ENCODE data around the gene MIX23. TPM values are rescaled to one million over a fixed set of nuclear protein-coding genes. Genes with fewer than 3 reads are reported as not detected.
"Not testable (repeated sequence)": the region's sequence is repeated elsewhere in the genome, so short reads cannot be mapped to it uniquely, and the experiment has no call there.

MIX23 gene
- total and polyA plus RNA-seq, 7 donors, result 34.9 to 134 (median 50.3) TPM

GRCh38 chr3:122366379-122366749, 16.7 kb downstream of the MIX23 start:
- H3K9me3 ChIP-seq, result no peaks in the 10 kb centered on the region
- no peaks in the 10 kb centered on the region for H3K4me1 ChIP-seq
- H3K4me3 ChIP-seq, result no peak overlapping the region
- no peaks in the 10 kb centered on the region for H3K27me3 ChIP-seq (ENCODE audit: insufficient read depth in 3 of 3, low read length in 2 of 3)
- no peak for DNase-seq
- peaks cover 9 to 98% of the 10 kb centered on the region in 2 donors for H3K36me3 ChIP-seq (ENCODE audit: insufficient read depth in 1 of 2, low read depth in 1 of 2)
- H3K27ac ChIP-seq, result no peak overlapping the region
- ATAC-seq, result no peak
- TF ChIP-seq CTCF (IDR thresholded peaks at IDR 0.05), result no peak
- 94 to 95% (median 95%) methylated on average over 5 of the region's 5 CpGs for WGBS, 3 donors
- intact Hi-C loops (cut with DNase I), result no loop called here

GRCh38 chr3:122365582-122366378, 17.3 kb downstream of the MIX23 start:
- H3K9me3 ChIP-seq; H3K27me3 ChIP-seq (ENCODE audit: insufficient read depth in 3 of 3, low read length in 2 of 3); intact Hi-C loops (cut with DNase I); H3K4me3 ChIP-seq; ATAC-seq; H3K4me1 ChIP-seq; H3K27ac ChIP-seq; DNase-seq: not testable (repeated sequence)
- WGBS, 3 donors, result 94 to 96% (median 96%) methylated on average over 10 of the region's 10 CpGs
- peaks cover 9 to 98% of the 10 kb centered on the region in 2 donors for H3K36me3 ChIP-seq (ENCODE audit: insufficient read depth in 1 of 2, low read depth in 1 of 2)

- H3K36me3 ChIP-seq (ENCODE audit: insufficient read depth in 1 of 2, low read depth in 1 of 2), result peaks cover 9 to 98% of the 10 kb centered on the region in 2 donors
- H3K27me3 ChIP-seq (ENCODE audit: insufficient read depth in 3 of 3, low read length in 2 of 3), result no peaks in the 10 kb centered on the region
- H3K4me3 ChIP-seq, result no peak overlapping the region
- no peaks in the 10 kb centered on the region for H3K9me3 ChIP-seq
- intact Hi-C loops (cut with DNase I), result no loop called here
- DNase-seq (no peak), ATAC-seq (no peak)
- WGBS, 3 donors, result 85 to 93% (median 87%) methylated on average over 1 of the region's 1 CpG
- H3K4me1 ChIP-seq, result no peaks in the 10 kb centered on the region
- no peak for TF ChIP-seq CTCF (IDR thresholded peaks at IDR 0.05)
- H3K27ac ChIP-seq, result no peak overlapping the region
These were observed 18.0 kb downstream of the MIX23 start for GRCh38 chr3:122365073-122365472.

- H3K4me3 ChIP-seq, result no peak overlapping the region
- intact Hi-C loops (cut with DNase I), result no loop called here
- ATAC-seq (no peak), DNase-seq (no peak)
- peaks cover 9 to 94% of the 10 kb centered on the region in 2 donors for H3K36me3 ChIP-seq (ENCODE audit: insufficient read depth in 1 of 2, low read depth in 1 of 2)
- TF ChIP-seq CTCF (IDR thresholded peaks at IDR 0.05), result no peak
- 75 to 95% (median 94%) methylated on average over 2 of the region's 2 CpGs for WGBS, 3 donors
- no peaks in the 10 kb centered on the region for H3K4me1 ChIP-seq
- H3K27me3 ChIP-seq (ENCODE audit: insufficient read depth in 3 of 3, low read length in 2 of 3), result no peaks in the 10 kb centered on the region
- H3K27ac ChIP-seq, result no peak overlapping the region
- no peaks in the 10 kb centered on the region for H3K9me3 ChIP-seq
These were observed 18.5 kb downstream of the MIX23 start for GRCh38 chr3:122364490-122364889.

- Histone ChIP-seq H3K36me3 (ENCODE audit: insufficient read depth in 1 of 2, low read depth in 1 of 2) (peaks cover 7 to 96% of the 10 kb centered on the region in 2 donors), H3K27me3 (ENCODE audit: insufficient read depth in 3 of 3, low read length in 2 of 3) (no peaks in the 10 kb centered on the region), H3K9me3 (no peaks in the 10 kb centered on the region), H3K4me3 (no peak overlapping the region), H3K4me1 (no peaks in the 10 kb centered on the region), H3K27ac (no peak overlapping the region)
- intact Hi-C loops (cut with DNase I), result no loop called here
- ATAC-seq (no peak), DNase-seq (no peak)
- TF ChIP-seq CTCF (IDR thresholded peaks at IDR 0.05), result no peak
- 90 to 96% (median 92%) methylated on average over 2 of the region's 2 CpGs for WGBS, 3 donors
These were observed 21.0 kb downstream of the MIX23 start for GRCh38 chr3:122362026-122362425.

Measured in psoas muscle (tissue), 8 donors.